MM.1S (cell line): ENCODE measurements around the gene SNX2.

Experiments used
- DNase-seq: peaks from one replicate; pipeline ENCODE4 v3.0.0-alpha.2; 2015
- H2AFZ ChIP-seq: fragments of 300-600 bp; sonication (generic); 2 replicates; pipeline ENCODE4 v1.6.0; 2016; ENCODE audit warnings: antibody characterized with exemption, low read length
- H3F3A ChIP-seq: fragments of 300-600 bp; sonication (generic); 2 replicates; pipeline ENCODE4 v1.6.1; 2016; ENCODE audit warnings: mild to moderate bottlenecking, antibody characterized with exemption, low read length, moderate library complexity, mixed read lengths; ENCODE audit not compliant: insufficient read depth
- H3K27ac ChIP-seq: fragments of 300-600 bp; sonication (generic); 2 replicates; pipeline ENCODE4 v1.5.1; 2016; ENCODE audit warnings: mild to moderate bottlenecking, low read length
- H3K27me3 ChIP-seq: fragments of 300-600 bp; sonication (generic); replicated peaks from 2 replicates; pipeline ENCODE4 v1.6.0; 2016; ENCODE audit warnings: low read length; ENCODE audit not compliant: insufficient read depth
- H3K36me3 ChIP-seq: fragments of 300-600 bp; sonication (generic); replicated peaks from 2 replicates; pipeline ENCODE4 v1.6.1; 2016; ENCODE audit warnings: mild to moderate bottlenecking, low read length, mixed read lengths; ENCODE audit not compliant: insufficient read depth
- H3K4me1 ChIP-seq: fragments of 300-600 bp; sonication (generic); 2 replicates; pipeline ENCODE4 v1.6.1; 2016; ENCODE audit warnings: low read length, mixed read lengths
- H3K4me2 ChIP-seq: fragments of 300-600 bp; sonication (generic); 2 replicates; pipeline ENCODE4 v1.6.0; 2016; ENCODE audit warnings: low read depth, low read length
- H3K4me3 ChIP-seq: fragments of 300-600 bp; sonication (generic); 2 replicates; pipeline ENCODE4 v1.5.1; 2016; ENCODE audit warnings: low read length, mixed read lengths
- H3K79me2 ChIP-seq: fragments of 300-600 bp; sonication (generic); 2 replicates; pipeline ENCODE4 v1.6.1; 2016; ENCODE audit warnings: mixed run types, low read length, mixed read lengths
- H3K9ac ChIP-seq: fragments of 300-600 bp; sonication (generic); 2 replicates; pipeline ENCODE4 v1.6.1; 2016; ENCODE audit warnings: low read length, mixed read lengths
- H3K9me2 ChIP-seq: fragments of 300-600 bp; sonication (generic); replicated peaks from 2 replicates; pipeline ENCODE4 v1.6.1; 2016; ENCODE audit warnings: mild to moderate bottlenecking, low read length, mixed read lengths; ENCODE audit not compliant: insufficient read depth
- H3K9me3 ChIP-seq: fragments of 300-600 bp; sonication (generic); replicated peaks from 2 replicates; pipeline ENCODE4 v1.6.1; 2016; ENCODE audit warnings: mild to moderate bottlenecking, low read length, mixed read lengths; ENCODE audit not compliant: insufficient read depth
- H4K20me1 ChIP-seq: fragments of 300-600 bp; sonication (generic); 2 replicates; pipeline ENCODE4 v1.6.1; 2016; ENCODE audit warnings: mild to moderate bottlenecking, low read length, moderate library complexity, mixed read lengths; ENCODE audit not compliant: insufficient read depth
- EZH2 ChIP-seq: fragments of 300-600 bp; sonication (generic); optimal IDR thresholded peaks from 2 replicates; pipeline ENCODE3; 2017; ENCODE audit warnings: low read depth, mild to moderate bottlenecking, antibody characterized with exemption, low read length, mixed read lengths
- EZH2phosphoT487 ChIP-seq: fragments of 300-600 bp; sonication (generic); IDR thresholded peaks from 2 replicates; pipeline ENCODE4 v1.6.1; 2018; ENCODE audit warnings: antibody characterized with exemption, low read length
- TF ChIP-seq, protein P1 (sequence below): fragments of 300-600 bp; sonication (generic); IDR thresholded peaks from 2 replicates; pipeline ENCODE4 v1.5.1; 2016; ENCODE audit warnings: antibody characterized with exemption, low read length, mixed read lengths

The SNX2 gene

DNA sequence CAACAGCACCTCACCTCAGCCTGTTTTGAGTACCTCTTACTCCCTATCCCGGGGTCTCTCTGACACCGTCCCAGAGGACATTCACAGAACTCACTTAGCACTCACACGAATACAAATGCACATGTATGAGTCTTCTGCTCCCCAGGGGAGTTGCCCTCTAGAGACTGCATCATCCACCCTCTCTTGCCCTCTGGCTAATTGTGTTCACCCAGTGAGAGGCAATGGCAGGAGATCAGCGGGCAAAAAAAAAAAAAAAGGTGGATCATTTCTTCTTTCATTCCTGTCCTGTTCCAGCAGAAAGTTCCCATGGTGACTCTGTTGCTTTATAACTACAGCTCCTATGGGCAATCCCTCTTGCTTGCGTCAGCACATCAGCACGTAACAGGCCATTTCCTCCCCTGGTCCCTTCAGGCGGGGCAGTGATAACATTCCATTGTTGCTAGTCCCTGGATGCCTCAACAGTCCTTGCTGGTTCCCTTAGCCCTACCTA, 23.5 kb upstream of the SNX2 start:
- no peaks in the 10 kb centered on the region for H4K20me1 ChIP-seq
- H3K79me2 ChIP-seq, result no peaks in the 10 kb centered on the region
- no peaks in the 10 kb centered on the region for H3K4me1 ChIP-seq
- H3K9me3 ChIP-seq, result no peaks in the 10 kb centered on the region
- DNase-seq, result no peak
- H3K4me2 ChIP-seq, result no peak overlapping the region
- no peak overlapping the region for H3K27ac ChIP-seq
- TF ChIP-seq, protein P1, sequence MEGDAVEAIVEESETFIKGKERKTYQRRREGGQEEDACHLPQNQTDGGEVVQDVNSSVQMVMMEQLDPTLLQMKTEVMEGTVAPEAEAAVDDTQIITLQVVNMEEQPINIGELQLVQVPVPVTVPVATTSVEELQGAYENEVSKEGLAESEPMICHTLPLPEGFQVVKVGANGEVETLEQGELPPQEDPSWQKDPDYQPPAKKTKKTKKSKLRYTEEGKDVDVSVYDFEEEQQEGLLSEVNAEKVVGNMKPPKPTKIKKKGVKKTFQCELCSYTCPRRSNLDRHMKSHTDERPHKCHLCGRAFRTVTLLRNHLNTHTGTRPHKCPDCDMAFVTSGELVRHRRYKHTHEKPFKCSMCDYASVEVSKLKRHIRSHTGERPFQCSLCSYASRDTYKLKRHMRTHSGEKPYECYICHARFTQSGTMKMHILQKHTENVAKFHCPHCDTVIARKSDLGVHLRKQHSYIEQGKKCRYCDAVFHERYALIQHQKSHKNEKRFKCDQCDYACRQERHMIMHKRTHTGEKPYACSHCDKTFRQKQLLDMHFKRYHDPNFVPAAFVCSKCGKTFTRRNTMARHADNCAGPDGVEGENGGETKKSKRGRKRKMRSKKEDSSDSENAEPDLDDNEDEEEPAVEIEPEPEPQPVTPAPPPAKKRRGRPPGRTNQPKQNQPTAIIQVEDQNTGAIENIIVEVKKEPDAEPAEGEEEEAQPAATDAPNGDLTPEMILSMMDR, result no peak
- no peak for TF ChIP-seq EZH2phosphoT487
- TF ChIP-seq EZH2, result no peak
- no peaks in the 10 kb centered on the region for H3K27me3 ChIP-seq
- no peaks in the 10 kb centered on the region for H3F3A ChIP-seq
- no peaks in the 10 kb centered on the region for H3K36me3 ChIP-seq
- H3K4me3 ChIP-seq, result no peak overlapping the region
- H3K9ac ChIP-seq, result no peak overlapping the region
- H2AFZ ChIP-seq, result no peak overlapping the region
- H3K9me2 ChIP-seq, result no peaks in the 10 kb centered on the region

DNA sequence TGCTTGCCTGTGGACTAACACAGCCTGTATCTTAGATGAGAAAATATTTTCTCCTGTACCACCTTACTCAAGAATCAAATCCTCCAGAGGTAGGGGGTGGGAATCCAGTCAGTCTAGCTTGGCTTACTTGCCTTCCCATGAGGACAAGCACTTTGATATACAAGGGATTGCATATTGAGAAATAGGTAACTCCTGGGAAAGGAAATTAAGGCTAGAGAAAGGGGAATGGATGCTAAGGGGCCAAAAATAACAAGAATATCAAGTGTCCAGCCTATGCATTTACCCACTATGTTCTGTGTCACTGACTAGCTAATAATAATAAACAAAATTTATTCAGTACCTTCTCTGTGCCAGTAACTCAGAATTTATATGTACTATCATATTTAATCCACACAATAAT, 21.4 kb upstream of the SNX2 start:
- Histone ChIP-seq H4K20me1 (no peaks in the 10 kb centered on the region), H3K4me1 (no peaks in the 10 kb centered on the region), H3F3A (no peaks in the 10 kb centered on the region), H3K27ac (no peak overlapping the region), H3K79me2 (no peaks in the 10 kb centered on the region), H3K9ac (no peak overlapping the region), H3K4me2 (no peak overlapping the region), H3K9me3 (no peaks in the 10 kb centered on the region), H3K36me3 (no peaks in the 10 kb centered on the region), H3K27me3 (no peaks in the 10 kb centered on the region), H2AFZ (no peak overlapping the region), H3K4me3 (no peak overlapping the region), H3K9me2 (no peaks in the 10 kb centered on the region)
- DNase-seq, result no peak
- TF ChIP-seq EZH2phosphoT487 (no peak), EZH2 (no peak)
- TF ChIP-seq, protein P1, result no peak

DNA sequence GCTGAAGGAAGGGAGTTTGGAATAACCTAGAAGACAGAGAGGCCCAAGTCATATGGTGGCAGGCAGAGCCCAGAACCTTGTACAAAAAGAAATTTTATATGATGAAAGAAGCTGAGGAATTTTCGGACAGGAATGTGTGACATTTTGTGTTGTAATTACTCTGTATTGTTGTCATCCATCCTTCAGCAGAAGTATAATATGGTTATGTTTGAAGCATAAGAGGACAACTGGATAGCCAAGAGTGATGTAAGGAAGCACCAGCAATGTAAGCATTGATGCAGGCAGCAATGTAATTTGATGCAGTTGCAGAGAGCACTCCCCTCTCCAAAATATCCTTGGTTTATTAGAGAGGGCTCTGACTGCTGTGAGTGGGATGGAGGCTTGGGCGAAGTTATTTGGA, 19.1 kb upstream of the SNX2 start:
- Histone ChIP-seq H2AFZ (no peak overlapping the region), H3K9me2 (no peaks in the 10 kb centered on the region), H3K27ac (no peak overlapping the region), H3F3A (no peaks in the 10 kb centered on the region), H3K4me3 (no peak overlapping the region), H3K79me2 (no peaks in the 10 kb centered on the region), H3K9me3 (no peaks in the 10 kb centered on the region), H3K4me2 (no peak overlapping the region), H3K4me1 (no peaks in the 10 kb centered on the region), H4K20me1 (no peaks in the 10 kb centered on the region), H3K27me3 (no peaks in the 10 kb centered on the region), H3K9ac (no peak overlapping the region), H3K36me3 (no peaks in the 10 kb centered on the region)
- no peak for DNase-seq
- TF ChIP-seq, protein P1, result no peak
- TF ChIP-seq EZH2phosphoT487, result no peak
- no peak for TF ChIP-seq EZH2
